GM12878 (cell line): ENCODE data around the gene AP4E1. TPM values are rescaled to one million over a fixed set of nuclear protein-coding genes. Genes with fewer than 3 reads are reported as not detected.

Experiments used
- ATAC-seq: fragments of 200-7000 bp; cut with Tn5 transposase; 3 replicates; pipeline ENCODE4 v1.9.1; 2020; ENCODE audit warnings: mild to moderate bottlenecking, moderate library complexity
- BruUV-seq: library from RNA; stranded (reverse); fragments of 400-500 nt; replicated peaks from 2 replicates; lab custom pipeline; 2021; lab: Mats Ljungman, UMichigan
- CTCF ChIA-PET: fragments of 300-600 bp; sonication (Branson Sonifier 250); formaldehyde crosslinking; extraction: SDS; loops from one replicate; lab custom pipeline; 2021; ENCODE audit warnings: inconsistent platforms; lab: Yijun Ruan, JAX
- POLR2A ChIA-PET: fragments of 350-600 bp; formaldehyde crosslinking; extraction: SDS; loops from one replicate; lab custom pipeline; 2021; ENCODE audit warnings: inconsistent platforms; lab: Charles Lee
- RAD21 ChIA-PET: fragments of 300-600 bp; sonication (Branson Sonifier 250); formaldehyde crosslinking; loops from one replicate; lab custom pipeline; 2023; ENCODE audit warnings: antibody characterized with exemption; ENCODE audit not compliant: unreplicated experiment; lab: Charles Lee
- SMC1A ChIA-PET: fragments of 300-600 bp; sonication (Branson Sonifier 250); formaldehyde crosslinking; loops from one replicate; lab custom pipeline; 2023; ENCODE audit not compliant: unreplicated experiment, uncharacterized antibody; lab: Charles Lee
- DNase-seq: peaks from one replicate; pipeline ENCODE4 v3.0.0-alpha.2; 2011; ENCODE audit warnings: low read depth, low spot score
- FAIRE-seq: peaks from 3 replicates; lab custom pipeline; 2011; peaks lifted over from hg19 to GRCh38; lab: Jason Lieb, UNC
- H2AFZ ChIP-seq: 2 replicates; pipeline ENCODE4 v1.6.0; 2011; ENCODE audit warnings: low read depth, low read length, control low read depth; ENCODE audit not compliant: control insufficient read depth
- H3K27ac ChIP-seq: 2 replicates; pipeline ENCODE4 v1.5.1; 2011; ENCODE audit warnings: control low read depth; ENCODE audit not compliant: control insufficient read depth, insufficient read depth
- H3K27me3 ChIP-seq, 2 experiments: replicated peaks in 1 of 2; 2 replicates each; pipeline versions ENCODE4 v1.6.0 to v1.6.1; 2011; ENCODE audit warnings: low read length in 1 of 2; ENCODE audit not compliant: control insufficient read depth in 2 of 2, insufficient read depth in 2 of 2
- H3K36me3 ChIP-seq, 2 experiments: 2 replicates each; pipeline ENCODE4 v1.5.1; 2011; ENCODE audit warnings: low read length in 1 of 2; ENCODE audit not compliant: control insufficient read depth in 2 of 2, insufficient read depth in 2 of 2
- H3K4me1 ChIP-seq: 2 replicates; pipeline ENCODE4 v1.6.1; 2011; ENCODE audit warnings: mild to moderate bottlenecking, low read length, moderate library complexity, mixed read lengths; ENCODE audit not compliant: control insufficient read depth, insufficient read depth
- H3K4me2 ChIP-seq: 2 replicates; pipeline ENCODE4 v1.6.0; 2011; ENCODE audit warnings: control low read depth; ENCODE audit not compliant: control insufficient read depth, insufficient read depth
- H3K4me3 ChIP-seq: fragments of 200-600 bp; sonication (generic); 2 replicates; pipeline ENCODE4 v1.5.1; 2016
- H3K79me2 ChIP-seq: 2 replicates; pipeline ENCODE4 v1.6.0; 2011; ENCODE audit warnings: low read length; ENCODE audit not compliant: control insufficient read depth, insufficient read depth
- H3K9ac ChIP-seq: 2 replicates; pipeline ENCODE4 v1.8.0; 2011; ENCODE audit warnings: low read length, control low read depth, mixed read lengths; ENCODE audit not compliant: control insufficient read depth, insufficient read depth
- H3K9me3 ChIP-seq: replicated peaks from 3 replicates; pipeline ENCODE4 v1.5.1; 2011; ENCODE audit warnings: mild to moderate bottlenecking, low read length; ENCODE audit not compliant: control insufficient read depth, insufficient read depth
- H4K20me1 ChIP-seq: 2 replicates; pipeline ENCODE4 v1.6.0; 2011; ENCODE audit not compliant: control insufficient read depth, insufficient read depth
- PML ChIP-seq: IDR thresholded peaks from 2 replicates; pipeline ENCODE4 v1.6.1; 2012; ENCODE audit warnings: low read length, inconsistent platforms
- RAD21 ChIP-seq: IDR thresholded peaks from 2 replicates; pipeline ENCODE4 v1.6.1; 2011; ENCODE audit warnings: mild to moderate bottlenecking, low read depth, low read length, moderate library complexity; ENCODE audit not compliant: insufficient read depth
- ZZZ3 ChIP-seq: IDR thresholded peaks from 2 replicates; pipeline ENCODE4 v1.6.1; 2011; ENCODE audit warnings: low read depth; ENCODE audit not compliant: control insufficient read depth, insufficient read length
- WGBS: methylation state at CpG from one replicate; pipeline ENCODE4 v1.1.6; 2016; ENCODE audit warnings: low lambda C conversion rate; ENCODE audit not compliant: insufficient replicate concordance, insufficient coverage; ENCODE audit errors: missing lambda C conversion rate; 5-methylcytosine and 5-hydroxymethylcytosine counted together
- in situ Hi-C: fragments of 300-500 bp; cut with MboI; formaldehyde crosslinking; loops from 9 replicates; pipeline ENCODE4 v1.14.3; 2018; ENCODE audit warnings: mixed read lengths
- intact Hi-C: fragments of 100-400 bp; cut with micrococcal nuclease; formaldehyde crosslinking; loops from one replicate; pipeline ENCODE4 v1.14.2; 2022; ENCODE audit not compliant: unreplicated experiment
- polyA plus RNA-seq, 11 experiments: library from polyadenylated mRNA; depleted of rRNA in 4 of 11; unstranded in 6 of 11; stranded (reverse) in 5 of 11; fragments of >200 nt; fragmentation: Nextera tagmentation in 4 of 11; fragmentation: Illumina TruSeq in 1 of 11; extraction: Ambion mirVana in 4 of 11; extraction: Trizol in 1 of 11; gene quantifications; 1 replicate in 1 of 11; 2 replicates in 10 of 11; pipeline versions ENCODE4 v1.2.1 to v1.2.3, GENCODE V29; 2011 to 2016; ENCODE audit warnings: inconsistent platforms in 2 of 11, missing spikeins in 2 of 11, low read depth in 1 of 11
- total RNA-seq, 4 experiments: library from RNA; depleted of rRNA in 3 of 4; stranded (reverse); fragments of >200 nt in 3 of 4; fragmentation: Illumina TruSeq in 1 of 4; extraction: Trizol in 1 of 4; gene quantifications; 2 replicates each; pipeline versions ENCODE4 v1.2.1 to v1.2.3, GENCODE V29; 2013 to 2021
- TF ChIP-seq, protein P1 (sequence below): IDR thresholded peaks from 2 replicates; pipeline ENCODE4 v1.6.1; 2011; ENCODE audit warnings: borderline replicate concordance, low read depth, mild to moderate bottlenecking, moderate library complexity, mixed read lengths, low read length; ENCODE audit not compliant: insufficient read depth; ENCODE audit errors: extremely low read length
- TF ChIP-seq, protein P2 (sequence below): IDR thresholded peaks from 2 replicates; pipeline ENCODE4 v1.6.1; 2011; ENCODE audit warnings: low read depth, mild to moderate bottlenecking, low read length, moderate library complexity, borderline replicate concordance; ENCODE audit errors: extremely low read depth
- TF ChIP-seq, protein P3 (sequence below): fragments of 450-650 bp; formaldehyde crosslinking; IDR thresholded peaks from 2 replicates; pipeline ENCODE4 v1.4.0; 2020; ENCODE audit warnings: mild to moderate bottlenecking, moderate library complexity
- TF ChIP-seq, protein P4 (sequence below): fragments of 450-650 bp; IDR thresholded peaks from 2 replicates; pipeline ENCODE4 v1.6.1; 2017; ENCODE audit warnings: antibody characterized with exemption, mild to moderate bottlenecking, moderate library complexity
- TF ChIP-seq, protein P5 (sequence below): fragments of 450-650 bp; formaldehyde crosslinking; IDR thresholded peaks from 2 replicates; pipeline ENCODE4 v1.5.0; 2022; ENCODE audit warnings: mild to moderate bottlenecking, missing genetic modification characterization

AP4E1 gene
- total and polyA plus RNA-seq, 10 of the 15 experiments (the other 5 are each of a cell fraction or from before 2014, with no cell fraction given): 1.2 to 11.4 (median 6.7) TPM

DNA sequence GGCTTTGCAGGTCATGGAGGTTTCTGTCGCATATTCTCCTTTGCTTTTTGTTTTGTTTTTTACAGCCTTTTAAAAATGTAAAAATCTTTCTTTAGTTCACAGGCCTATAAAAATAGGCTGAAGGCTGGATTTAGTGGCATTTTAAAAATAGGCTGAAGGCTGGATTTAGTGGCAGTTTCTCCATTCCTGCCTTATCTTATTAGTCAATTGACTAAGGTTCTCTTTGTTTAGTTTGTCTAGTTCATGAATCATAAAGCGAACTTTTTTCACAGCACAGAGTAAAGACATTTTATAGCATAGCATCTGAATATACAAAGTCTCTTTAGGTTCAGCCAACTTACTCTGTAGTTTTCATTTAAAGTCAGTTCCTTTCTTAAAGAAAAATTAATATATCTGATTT lies 31.4 kb downstream of the AP4E1 start:
- TF ChIP-seq RAD21 (no peak), ZZZ3 (no peak), PML (no peak)
- TF ChIP-seq, protein P1, sequence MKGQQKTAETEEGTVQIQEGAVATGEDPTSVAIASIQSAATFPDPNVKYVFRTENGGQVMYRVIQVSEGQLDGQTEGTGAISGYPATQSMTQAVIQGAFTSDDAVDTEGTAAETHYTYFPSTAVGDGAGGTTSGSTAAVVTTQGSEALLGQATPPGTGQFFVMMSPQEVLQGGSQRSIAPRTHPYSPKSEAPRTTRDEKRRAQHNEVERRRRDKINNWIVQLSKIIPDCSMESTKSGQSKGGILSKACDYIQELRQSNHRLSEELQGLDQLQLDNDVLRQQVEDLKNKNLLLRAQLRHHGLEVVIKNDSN: no peak
- TF ChIP-seq, protein P2, sequence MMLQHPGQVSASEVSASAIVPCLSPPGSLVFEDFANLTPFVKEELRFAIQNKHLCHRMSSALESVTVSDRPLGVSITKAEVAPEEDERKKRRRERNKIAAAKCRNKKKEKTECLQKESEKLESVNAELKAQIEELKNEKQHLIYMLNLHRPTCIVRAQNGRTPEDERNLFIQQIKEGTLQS: no peak
- TF ChIP-seq, protein P3, sequence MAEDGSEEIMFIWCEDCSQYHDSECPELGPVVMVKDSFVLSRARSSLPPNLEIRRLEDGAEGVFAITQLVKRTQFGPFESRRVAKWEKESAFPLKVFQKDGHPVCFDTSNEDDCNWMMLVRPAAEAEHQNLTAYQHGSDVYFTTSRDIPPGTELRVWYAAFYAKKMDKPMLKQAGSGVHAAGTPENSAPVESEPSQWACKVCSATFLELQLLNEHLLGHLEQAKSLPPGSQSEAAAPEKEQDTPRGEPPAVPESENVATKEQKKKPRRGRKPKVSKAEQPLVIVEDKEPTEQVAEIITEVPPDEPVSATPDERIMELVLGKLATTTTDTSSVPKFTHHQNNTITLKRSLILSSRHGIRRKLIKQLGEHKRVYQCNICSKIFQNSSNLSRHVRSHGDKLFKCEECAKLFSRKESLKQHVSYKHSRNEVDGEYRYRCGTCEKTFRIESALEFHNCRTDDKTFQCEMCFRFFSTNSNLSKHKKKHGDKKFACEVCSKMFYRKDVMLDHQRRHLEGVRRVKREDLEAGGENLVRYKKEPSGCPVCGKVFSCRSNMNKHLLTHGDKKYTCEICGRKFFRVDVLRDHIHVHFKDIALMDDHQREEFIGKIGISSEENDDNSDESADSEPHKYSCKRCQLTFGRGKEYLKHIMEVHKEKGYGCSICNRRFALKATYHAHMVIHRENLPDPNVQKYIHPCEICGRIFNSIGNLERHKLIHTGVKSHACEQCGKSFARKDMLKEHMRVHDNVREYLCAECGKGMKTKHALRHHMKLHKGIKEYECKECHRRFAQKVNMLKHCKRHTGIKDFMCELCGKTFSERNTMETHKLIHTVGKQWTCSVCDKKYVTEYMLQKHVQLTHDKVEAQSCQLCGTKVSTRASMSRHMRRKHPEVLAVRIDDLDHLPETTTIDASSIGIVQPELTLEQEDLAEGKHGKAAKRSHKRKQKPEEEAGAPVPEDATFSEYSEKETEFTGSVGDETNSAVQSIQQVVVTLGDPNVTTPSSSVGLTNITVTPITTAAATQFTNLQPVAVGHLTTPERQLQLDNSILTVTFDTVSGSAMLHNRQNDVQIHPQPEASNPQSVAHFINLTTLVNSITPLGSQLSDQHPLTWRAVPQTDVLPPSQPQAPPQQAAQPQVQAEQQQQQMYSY (CRISPR knock-in tag): no peak
- TF ChIP-seq, protein P4, sequence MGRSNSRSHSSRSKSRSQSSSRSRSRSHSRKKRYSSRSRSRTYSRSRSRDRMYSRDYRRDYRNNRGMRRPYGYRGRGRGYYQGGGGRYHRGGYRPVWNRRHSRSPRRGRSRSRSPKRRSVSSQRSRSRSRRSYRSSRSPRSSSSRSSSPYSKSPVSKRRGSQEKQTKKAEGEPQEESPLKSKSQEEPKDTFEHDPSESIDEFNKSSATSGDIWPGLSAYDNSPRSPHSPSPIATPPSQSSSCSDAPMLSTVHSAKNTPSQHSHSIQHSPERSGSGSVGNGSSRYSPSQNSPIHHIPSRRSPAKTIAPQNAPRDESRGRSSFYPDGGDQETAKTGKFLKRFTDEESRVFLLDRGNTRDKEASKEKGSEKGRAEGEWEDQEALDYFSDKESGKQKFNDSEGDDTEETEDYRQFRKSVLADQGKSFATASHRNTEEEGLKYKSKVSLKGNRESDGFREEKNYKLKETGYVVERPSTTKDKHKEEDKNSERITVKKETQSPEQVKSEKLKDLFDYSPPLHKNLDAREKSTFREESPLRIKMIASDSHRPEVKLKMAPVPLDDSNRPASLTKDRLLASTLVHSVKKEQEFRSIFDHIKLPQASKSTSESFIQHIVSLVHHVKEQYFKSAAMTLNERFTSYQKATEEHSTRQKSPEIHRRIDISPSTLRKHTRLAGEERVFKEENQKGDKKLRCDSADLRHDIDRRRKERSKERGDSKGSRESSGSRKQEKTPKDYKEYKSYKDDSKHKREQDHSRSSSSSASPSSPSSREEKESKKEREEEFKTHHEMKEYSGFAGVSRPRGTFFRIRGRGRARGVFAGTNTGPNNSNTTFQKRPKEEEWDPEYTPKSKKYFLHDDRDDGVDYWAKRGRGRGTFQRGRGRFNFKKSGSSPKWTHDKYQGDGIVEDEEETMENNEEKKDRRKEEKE: no peak
- TF ChIP-seq, protein P5, sequence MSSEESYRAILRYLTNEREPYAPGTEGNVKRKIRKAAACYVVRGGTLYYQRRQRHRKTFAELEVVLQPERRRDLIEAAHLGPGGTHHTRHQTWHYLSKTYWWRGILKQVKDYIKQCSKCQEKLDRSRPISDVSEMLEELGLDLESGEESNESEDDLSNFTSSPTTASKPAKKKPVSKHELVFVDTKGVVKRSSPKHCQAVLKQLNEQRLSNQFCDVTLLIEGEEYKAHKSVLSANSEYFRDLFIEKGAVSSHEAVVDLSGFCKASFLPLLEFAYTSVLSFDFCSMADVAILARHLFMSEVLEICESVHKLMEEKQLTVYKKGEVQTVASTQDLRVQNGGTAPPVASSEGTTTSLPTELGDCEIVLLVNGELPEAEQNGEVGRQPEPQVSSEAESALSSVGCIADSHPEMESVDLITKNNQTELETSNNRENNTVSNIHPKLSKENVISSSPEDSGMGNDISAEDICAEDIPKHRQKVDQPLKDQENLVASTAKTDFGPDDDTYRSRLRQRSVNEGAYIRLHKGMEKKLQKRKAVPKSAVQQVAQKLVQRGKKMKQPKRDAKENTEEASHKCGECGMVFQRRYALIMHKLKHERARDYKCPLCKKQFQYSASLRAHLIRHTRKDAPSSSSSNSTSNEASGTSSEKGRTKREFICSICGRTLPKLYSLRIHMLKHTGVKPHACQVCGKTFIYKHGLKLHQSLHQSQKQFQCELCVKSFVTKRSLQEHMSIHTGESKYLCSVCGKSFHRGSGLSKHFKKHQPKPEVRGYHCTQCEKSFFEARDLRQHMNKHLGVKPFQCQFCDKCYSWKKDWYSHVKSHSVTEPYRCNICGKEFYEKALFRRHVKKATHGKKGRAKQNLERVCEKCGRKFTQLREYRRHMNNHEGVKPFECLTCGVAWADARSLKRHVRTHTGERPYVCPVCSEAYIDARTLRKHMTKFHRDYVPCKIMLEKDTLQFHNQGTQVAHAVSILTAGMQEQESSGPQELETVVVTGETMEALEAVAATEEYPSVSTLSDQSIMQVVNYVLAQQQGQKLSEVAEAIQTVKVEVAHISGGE: no peak
- Histone ChIP-seq H3K9ac (no peak overlapping the region), H3K9me3 (no peaks in the 10 kb centered on the region), H3K4me2 (no peak overlapping the region), H3K4me1 (no peaks in the 10 kb centered on the region), H2AFZ (no peak overlapping the region), H3K79me2 (no peaks in the 10 kb centered on the region), H3K27me3 (no peaks in the 10 kb centered on the region), H4K20me1 (no peaks in the 10 kb centered on the region), H3K4me3 (no peak overlapping the region), H3K36me3 (peaks cover 0 to 2% of the 10 kb centered on the region in 2 experiments; a peak in 2 of 4 replicates), H3K27ac (no peak overlapping the region)
- ChIA-PET CTCF (no interaction called here), POLR2A (interaction anchor here (0.6 to 1.0 kb wide), 2 partner anchors 11 to 221 kb away, joined by 3 to 4 read pairs; no protein-coding TSS in a partner anchor), RAD21 (no interaction called here), SMC1A (no interaction called here)
- intact Hi-C loops: no loop called here
- no peak for DNase-seq
- BruUV-seq: no TSS peak
- in situ Hi-C loops: no loop called here
- no peak for ATAC-seq
- FAIRE-seq: no peak
- 100% methylated on average over 2 of the region's 2 CpGs for WGBS
